Panc1 (cell line): ENCODE results near the gene SPATA31E1. TPM values are rescaled to one million over a fixed set of nuclear protein-coding genes. Genes with fewer than 3 reads are reported as not detected.

Experiments
- ATAC-seq: fragments of 200-7000 bp; cut with Tn5 transposase; 2 replicates; pipeline ENCODE4 v1.9.1; 2020; ENCODE audit warnings: mild to moderate bottlenecking, moderate library complexity
- BruUV-seq: library from RNA; stranded (reverse); fragments of 400-500 nt; replicated peaks from 2 replicates; lab custom pipeline; 2021; lab: Mats Ljungman, UMichigan
- CTCF ChIA-PET: fragments of 300-600 bp; sonication (Branson Sonifier 250); formaldehyde crosslinking; loops from one replicate; lab custom pipeline; 2022; ENCODE audit warnings: antibody characterized with exemption; lab: Charles Lee
- POLR2A ChIA-PET: fragments of 300-600 bp; sonication (Branson Sonifier 250); formaldehyde crosslinking; loops from one replicate; lab custom pipeline; 2022; ENCODE audit warnings: antibody characterized with exemption; lab: Charles Lee
- DNase-seq: peaks from one replicate; pipeline ENCODE4 v3.0.0-alpha.2; 2010; ENCODE audit warnings: low read depth, low spot score
- H3K27ac ChIP-seq: 2 replicates; pipeline ENCODE4 v1.5.1; 2011; ENCODE audit warnings: mild to moderate bottlenecking, low read length, inconsistent platforms
- H3K27me3 ChIP-seq: fragments of 200-500 bp; sonication (Bioruptor generic); 2 replicates; pipeline ENCODE4 v1.6.0; 2014; ENCODE audit warnings: low read length, inconsistent platforms; ENCODE audit not compliant: control insufficient read depth, insufficient read depth
- H3K36me3 ChIP-seq: fragments of 200-500 bp; sonication (Bioruptor generic); 2 replicates; pipeline ENCODE4 v1.5.1; 2014; ENCODE audit warnings: inconsistent platforms, mild to moderate bottlenecking, low read length, moderate library complexity; ENCODE audit not compliant: control insufficient read depth, insufficient read depth
- H3K4me1 ChIP-seq: 2 replicates; pipeline ENCODE4 v1.5.1; 2011; ENCODE audit warnings: inconsistent platforms, mild to moderate bottlenecking, low read length, moderate library complexity; ENCODE audit not compliant: control insufficient read depth, insufficient read depth
- H3K4me3 ChIP-seq, 2 experiments: 2 replicates each; pipeline ENCODE4 v1.5.1; 2011 to 2012; ENCODE audit warnings: low read depth in 2 of 2, low read length in 2 of 2, mild to moderate bottlenecking in 2 of 2, inconsistent platforms in 1 of 2, moderate library complexity in 1 of 2
- H3K9me3 ChIP-seq: fragments of 200-500 bp; sonication (Bioruptor generic); 2 replicates; pipeline ENCODE4 v1.5.1; 2014; ENCODE audit warnings: low read depth, mild to moderate bottlenecking, inconsistent platforms, low read length, moderate library complexity; ENCODE audit not compliant: control insufficient read depth, insufficient read depth
- POLR2AphosphoS5 ChIP-seq: IDR thresholded peaks from 2 replicates; pipeline ENCODE4 v1.6.1; 2012; ENCODE audit warnings: mild to moderate bottlenecking, low read depth, low read length, moderate library complexity
- SIN3A ChIP-seq: IDR thresholded peaks from 2 replicates; pipeline ENCODE4 v1.6.1; 2012; ENCODE audit warnings: low read depth, mild to moderate bottlenecking, low read length, moderate library complexity, borderline replicate concordance; ENCODE audit not compliant: insufficient read depth
- TCF7L2 ChIP-seq: IDR thresholded peaks from 2 replicates; pipeline ENCODE4 v1.6.1; 2011; ENCODE audit warnings: mild to moderate bottlenecking, low read depth, low read length, inconsistent platforms
- in situ Hi-C: cut with HindIII; loops from 2 replicates; pipeline ENCODE4 v1.10.0; 2016; ENCODE audit warnings: low sequenced_read_pairs, low pct_unique_long_range_greater_than_20kb
- intact Hi-C: fragments of 100-400 bp; cut with micrococcal nuclease; formaldehyde crosslinking; loops from one replicate; pipeline ENCODE4 v1.10.0; 2022; ENCODE audit not compliant: unreplicated experiment
- total RNA-seq: library from RNA; stranded (reverse); gene quantifications from one replicate; pipeline ENCODE4 v1.2.1, GENCODE V29; 2021; ENCODE audit not compliant: unreplicated experiment
- TF ChIP-seq, protein P1 (sequence below), 2 experiments: IDR thresholded peaks; 2 replicates each; pipeline ENCODE4 v1.6.1; 2011 to 2012; ENCODE audit warnings: low read depth in 2 of 2, control low read depth in 1 of 2, low read length in 1 of 2, mild to moderate bottlenecking in 1 of 2, moderate library complexity in 1 of 2; ENCODE audit not compliant: insufficient read depth in 1 of 2
- TF ChIP-seq, protein P2 (sequence below): fragments of 450-650 bp; IDR thresholded peaks from 2 replicates; pipeline ENCODE4 v1.5.1; 2017; ENCODE audit warnings: mild to moderate bottlenecking

The SPATA31E1 gene
- total RNA-seq, 1 experiment from 2014 or later, result not detected

DNA sequence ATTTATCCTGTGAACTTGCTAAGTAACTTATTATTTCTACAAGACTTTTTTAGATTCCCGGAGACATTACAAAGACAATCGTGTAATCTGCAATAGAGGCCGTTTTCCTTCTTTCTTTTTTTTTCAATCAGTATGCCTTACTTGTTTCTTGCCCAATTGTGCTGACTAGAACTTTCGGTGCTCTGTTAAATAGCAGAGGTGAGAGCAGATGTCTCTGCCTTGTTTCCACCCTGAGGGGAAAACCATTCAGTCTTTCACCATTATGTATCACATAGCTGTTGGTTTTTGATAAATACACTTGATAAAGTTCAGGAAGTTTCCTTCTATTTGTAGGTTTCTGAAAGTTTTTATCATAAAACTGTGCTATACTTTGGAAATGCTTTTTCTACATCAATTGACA, 10.3 kb downstream of the SPATA31E1 start:
- in situ Hi-C loops, result no loop called here
- no peaks in the 10 kb centered on the region for H3K4me1 ChIP-seq
- no peaks in the 10 kb centered on the region for H3K27me3 ChIP-seq
- ChIA-PET POLR2A (no interaction called here), CTCF (no interaction called here)
- no peak for DNase-seq
- H3K36me3 ChIP-seq, result no peaks in the 10 kb centered on the region
- ATAC-seq, result no peak
- H3K4me3 ChIP-seq, result no peak overlapping the region
- H3K27ac ChIP-seq, result no peak overlapping the region
- no peaks in the 10 kb centered on the region for H3K9me3 ChIP-seq
- TF ChIP-seq, protein P1, sequence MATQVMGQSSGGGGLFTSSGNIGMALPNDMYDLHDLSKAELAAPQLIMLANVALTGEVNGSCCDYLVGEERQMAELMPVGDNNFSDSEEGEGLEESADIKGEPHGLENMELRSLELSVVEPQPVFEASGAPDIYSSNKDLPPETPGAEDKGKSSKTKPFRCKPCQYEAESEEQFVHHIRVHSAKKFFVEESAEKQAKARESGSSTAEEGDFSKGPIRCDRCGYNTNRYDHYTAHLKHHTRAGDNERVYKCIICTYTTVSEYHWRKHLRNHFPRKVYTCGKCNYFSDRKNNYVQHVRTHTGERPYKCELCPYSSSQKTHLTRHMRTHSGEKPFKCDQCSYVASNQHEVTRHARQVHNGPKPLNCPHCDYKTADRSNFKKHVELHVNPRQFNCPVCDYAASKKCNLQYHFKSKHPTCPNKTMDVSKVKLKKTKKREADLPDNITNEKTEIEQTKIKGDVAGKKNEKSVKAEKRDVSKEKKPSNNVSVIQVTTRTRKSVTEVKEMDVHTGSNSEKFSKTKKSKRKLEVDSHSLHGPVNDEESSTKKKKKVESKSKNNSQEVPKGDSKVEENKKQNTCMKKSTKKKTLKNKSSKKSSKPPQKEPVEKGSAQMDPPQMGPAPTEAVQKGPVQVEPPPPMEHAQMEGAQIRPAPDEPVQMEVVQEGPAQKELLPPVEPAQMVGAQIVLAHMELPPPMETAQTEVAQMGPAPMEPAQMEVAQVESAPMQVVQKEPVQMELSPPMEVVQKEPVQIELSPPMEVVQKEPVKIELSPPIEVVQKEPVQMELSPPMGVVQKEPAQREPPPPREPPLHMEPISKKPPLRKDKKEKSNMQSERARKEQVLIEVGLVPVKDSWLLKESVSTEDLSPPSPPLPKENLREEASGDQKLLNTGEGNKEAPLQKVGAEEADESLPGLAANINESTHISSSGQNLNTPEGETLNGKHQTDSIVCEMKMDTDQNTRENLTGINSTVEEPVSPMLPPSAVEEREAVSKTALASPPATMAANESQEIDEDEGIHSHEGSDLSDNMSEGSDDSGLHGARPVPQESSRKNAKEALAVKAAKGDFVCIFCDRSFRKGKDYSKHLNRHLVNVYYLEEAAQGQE (IDR thresholded peaks at IDR 0.05; ENCODE audit: insufficient read depth in 1 of 2, low read depth in 2 of 2, low read length in 1 of 2), result no peak
- no peak for TF ChIP-seq POLR2AphosphoS5
- TF ChIP-seq SIN3A, result no peak
- no peak for TF ChIP-seq TCF7L2
- TF ChIP-seq, protein P2, sequence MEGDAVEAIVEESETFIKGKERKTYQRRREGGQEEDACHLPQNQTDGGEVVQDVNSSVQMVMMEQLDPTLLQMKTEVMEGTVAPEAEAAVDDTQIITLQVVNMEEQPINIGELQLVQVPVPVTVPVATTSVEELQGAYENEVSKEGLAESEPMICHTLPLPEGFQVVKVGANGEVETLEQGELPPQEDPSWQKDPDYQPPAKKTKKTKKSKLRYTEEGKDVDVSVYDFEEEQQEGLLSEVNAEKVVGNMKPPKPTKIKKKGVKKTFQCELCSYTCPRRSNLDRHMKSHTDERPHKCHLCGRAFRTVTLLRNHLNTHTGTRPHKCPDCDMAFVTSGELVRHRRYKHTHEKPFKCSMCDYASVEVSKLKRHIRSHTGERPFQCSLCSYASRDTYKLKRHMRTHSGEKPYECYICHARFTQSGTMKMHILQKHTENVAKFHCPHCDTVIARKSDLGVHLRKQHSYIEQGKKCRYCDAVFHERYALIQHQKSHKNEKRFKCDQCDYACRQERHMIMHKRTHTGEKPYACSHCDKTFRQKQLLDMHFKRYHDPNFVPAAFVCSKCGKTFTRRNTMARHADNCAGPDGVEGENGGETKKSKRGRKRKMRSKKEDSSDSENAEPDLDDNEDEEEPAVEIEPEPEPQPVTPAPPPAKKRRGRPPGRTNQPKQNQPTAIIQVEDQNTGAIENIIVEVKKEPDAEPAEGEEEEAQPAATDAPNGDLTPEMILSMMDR, result no peak
- intact Hi-C loops, result no loop called here
- no TSS peak for BruUV-seq

DNA sequence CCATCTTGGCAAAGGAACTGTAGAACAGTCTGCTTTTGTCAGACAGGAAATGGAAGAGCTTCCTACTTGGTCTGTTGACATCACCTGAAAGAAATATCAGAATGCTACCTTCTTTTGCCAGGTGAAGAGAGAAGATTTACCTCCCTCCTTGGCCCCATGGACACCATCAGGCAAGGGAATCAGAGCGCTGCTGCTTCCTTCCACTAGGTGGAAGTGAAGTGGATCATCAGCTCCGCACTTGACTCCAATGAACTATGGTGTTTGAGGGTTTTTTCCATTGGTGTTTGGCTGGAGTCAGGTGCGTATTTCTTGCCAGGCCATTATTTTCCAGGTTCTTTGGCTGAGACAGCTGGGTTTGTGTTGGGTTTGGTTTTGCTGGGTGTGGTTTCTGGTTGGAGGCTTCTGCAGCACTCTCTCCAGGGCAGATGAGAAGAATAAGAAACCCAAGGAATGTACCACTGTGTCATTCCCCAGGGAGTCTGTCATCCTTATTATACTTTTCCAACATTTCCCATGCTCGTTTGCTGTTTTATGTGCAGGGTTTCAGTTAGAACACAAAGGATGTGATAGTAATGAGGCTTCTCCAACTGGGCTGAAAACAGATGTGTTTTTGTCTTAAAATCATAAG, 12.4 kb downstream of the SPATA31E1 start:
- Histone ChIP-seq H3K4me1 (no peaks in the 10 kb centered on the region), H3K4me3 (no peak overlapping the region), H3K36me3 (no peaks in the 10 kb centered on the region), H3K27ac (no peak overlapping the region), H3K27me3 (no peaks in the 10 kb centered on the region), H3K9me3 (no peaks in the 10 kb centered on the region)
- intact Hi-C loops, result no loop called here
- POLR2A ChIA-PET, result no interaction called here
- CTCF ChIA-PET, result no interaction called here
- ATAC-seq (no peak), DNase-seq (no peak)
- BruUV-seq, result no TSS peak
- no peak for TF ChIP-seq SIN3A
- in situ Hi-C loops, result no loop called here

DNA sequence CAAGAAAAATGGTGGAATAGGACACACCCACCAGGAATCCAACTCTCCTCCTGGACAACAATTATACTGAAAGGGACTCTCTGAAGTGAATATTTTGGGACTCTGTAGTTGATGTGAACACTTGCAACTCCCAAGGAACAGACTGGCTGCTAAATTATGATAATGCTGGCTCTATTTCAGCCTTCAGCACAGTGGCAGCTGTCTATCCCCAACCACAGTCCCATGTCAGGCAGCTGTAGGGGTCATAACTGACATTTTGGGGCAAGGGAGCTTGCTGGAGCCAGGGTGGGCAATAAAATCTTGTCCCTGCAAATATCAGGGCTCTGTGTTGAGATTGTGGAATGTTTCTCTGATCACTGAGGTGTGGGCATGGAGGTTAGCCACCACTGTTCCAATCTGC, 14.2 kb downstream of the SPATA31E1 start:
- TF ChIP-seq TCF7L2, result no peak
- TF ChIP-seq, protein P1 (IDR thresholded peaks at IDR 0.05; ENCODE audit: insufficient read depth in 1 of 2, low read depth in 2 of 2, low read length in 1 of 2), result no peak
- TF ChIP-seq, protein P2, result no peak
- no peak for TF ChIP-seq POLR2AphosphoS5
- no peak for TF ChIP-seq SIN3A

More for the DNA sequence above, 14.2 kb downstream of the SPATA31E1 start:
- no peak for ATAC-seq
- Histone ChIP-seq H3K4me1 (no peaks in the 10 kb centered on the region), H3K9me3 (no peaks in the 10 kb centered on the region), H3K36me3 (no peaks in the 10 kb centered on the region), H3K4me3 (no peak overlapping the region), H3K27ac (no peak overlapping the region), H3K27me3 (no peaks in the 10 kb centered on the region)
- in situ Hi-C loops (no loop called here), intact Hi-C loops (no loop called here)
- CTCF ChIA-PET, result no interaction called here
- POLR2A ChIA-PET, result no interaction called here
- DNase-seq, result no peak
- no TSS peak for BruUV-seq
